Panc1 (cell line): ENCODE measurements around the gene FAM53B.

ENCODE experiments used
- POLR2AphosphoS5 ChIP-seq: IDR thresholded peaks from 2 replicates; pipeline ENCODE4 v1.6.1; 2012; ENCODE audit warnings: mild to moderate bottlenecking, low read depth, low read length, moderate library complexity
- SIN3A ChIP-seq: IDR thresholded peaks from 2 replicates; pipeline ENCODE4 v1.6.1; 2012; ENCODE audit warnings: low read depth, mild to moderate bottlenecking, low read length, moderate library complexity, borderline replicate concordance; ENCODE audit not compliant: insufficient read depth
- TCF7L2 ChIP-seq: IDR thresholded peaks from 2 replicates; pipeline ENCODE4 v1.6.1; 2011; ENCODE audit warnings: mild to moderate bottlenecking, low read depth, low read length, inconsistent platforms
- TF ChIP-seq, protein P1 (sequence below), 2 experiments: IDR thresholded peaks; 2 replicates each; pipeline ENCODE4 v1.6.1; 2011 to 2012; ENCODE audit warnings: low read depth in 2 of 2, control low read depth in 1 of 2, low read length in 1 of 2, mild to moderate bottlenecking in 1 of 2, moderate library complexity in 1 of 2; ENCODE audit not compliant: insufficient read depth in 1 of 2
- TF ChIP-seq, protein P2 (sequence below): fragments of 450-650 bp; IDR thresholded peaks from 2 replicates; pipeline ENCODE4 v1.5.1; 2017; ENCODE audit warnings: mild to moderate bottlenecking

- TF ChIP-seq, protein P1, sequence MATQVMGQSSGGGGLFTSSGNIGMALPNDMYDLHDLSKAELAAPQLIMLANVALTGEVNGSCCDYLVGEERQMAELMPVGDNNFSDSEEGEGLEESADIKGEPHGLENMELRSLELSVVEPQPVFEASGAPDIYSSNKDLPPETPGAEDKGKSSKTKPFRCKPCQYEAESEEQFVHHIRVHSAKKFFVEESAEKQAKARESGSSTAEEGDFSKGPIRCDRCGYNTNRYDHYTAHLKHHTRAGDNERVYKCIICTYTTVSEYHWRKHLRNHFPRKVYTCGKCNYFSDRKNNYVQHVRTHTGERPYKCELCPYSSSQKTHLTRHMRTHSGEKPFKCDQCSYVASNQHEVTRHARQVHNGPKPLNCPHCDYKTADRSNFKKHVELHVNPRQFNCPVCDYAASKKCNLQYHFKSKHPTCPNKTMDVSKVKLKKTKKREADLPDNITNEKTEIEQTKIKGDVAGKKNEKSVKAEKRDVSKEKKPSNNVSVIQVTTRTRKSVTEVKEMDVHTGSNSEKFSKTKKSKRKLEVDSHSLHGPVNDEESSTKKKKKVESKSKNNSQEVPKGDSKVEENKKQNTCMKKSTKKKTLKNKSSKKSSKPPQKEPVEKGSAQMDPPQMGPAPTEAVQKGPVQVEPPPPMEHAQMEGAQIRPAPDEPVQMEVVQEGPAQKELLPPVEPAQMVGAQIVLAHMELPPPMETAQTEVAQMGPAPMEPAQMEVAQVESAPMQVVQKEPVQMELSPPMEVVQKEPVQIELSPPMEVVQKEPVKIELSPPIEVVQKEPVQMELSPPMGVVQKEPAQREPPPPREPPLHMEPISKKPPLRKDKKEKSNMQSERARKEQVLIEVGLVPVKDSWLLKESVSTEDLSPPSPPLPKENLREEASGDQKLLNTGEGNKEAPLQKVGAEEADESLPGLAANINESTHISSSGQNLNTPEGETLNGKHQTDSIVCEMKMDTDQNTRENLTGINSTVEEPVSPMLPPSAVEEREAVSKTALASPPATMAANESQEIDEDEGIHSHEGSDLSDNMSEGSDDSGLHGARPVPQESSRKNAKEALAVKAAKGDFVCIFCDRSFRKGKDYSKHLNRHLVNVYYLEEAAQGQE (IDR thresholded peaks at IDR 0.05; ENCODE audit: insufficient read depth in 1 of 2, low read depth in 2 of 2, low read length in 1 of 2) = no peak
- TF ChIP-seq, protein P2, sequence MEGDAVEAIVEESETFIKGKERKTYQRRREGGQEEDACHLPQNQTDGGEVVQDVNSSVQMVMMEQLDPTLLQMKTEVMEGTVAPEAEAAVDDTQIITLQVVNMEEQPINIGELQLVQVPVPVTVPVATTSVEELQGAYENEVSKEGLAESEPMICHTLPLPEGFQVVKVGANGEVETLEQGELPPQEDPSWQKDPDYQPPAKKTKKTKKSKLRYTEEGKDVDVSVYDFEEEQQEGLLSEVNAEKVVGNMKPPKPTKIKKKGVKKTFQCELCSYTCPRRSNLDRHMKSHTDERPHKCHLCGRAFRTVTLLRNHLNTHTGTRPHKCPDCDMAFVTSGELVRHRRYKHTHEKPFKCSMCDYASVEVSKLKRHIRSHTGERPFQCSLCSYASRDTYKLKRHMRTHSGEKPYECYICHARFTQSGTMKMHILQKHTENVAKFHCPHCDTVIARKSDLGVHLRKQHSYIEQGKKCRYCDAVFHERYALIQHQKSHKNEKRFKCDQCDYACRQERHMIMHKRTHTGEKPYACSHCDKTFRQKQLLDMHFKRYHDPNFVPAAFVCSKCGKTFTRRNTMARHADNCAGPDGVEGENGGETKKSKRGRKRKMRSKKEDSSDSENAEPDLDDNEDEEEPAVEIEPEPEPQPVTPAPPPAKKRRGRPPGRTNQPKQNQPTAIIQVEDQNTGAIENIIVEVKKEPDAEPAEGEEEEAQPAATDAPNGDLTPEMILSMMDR = no peak
- TF ChIP-seq SIN3A (no peak), POLR2AphosphoS5 (no peak), TCF7L2 (no peak)
Observed at GRCh38 chr10:124598196-124598595, 146.0 kb downstream of the FAM53B start.
